ENCODE data around the gene ICOS. TPM values are rescaled to one million over a fixed set of nuclear protein-coding genes. Genes with fewer than 3 reads are reported as not detected.

ICOS gene
- total and polyA plus RNA-seq, 10 of the 15 experiments (the other 5 are each of a cell fraction or from before 2014, with no cell fraction given): 0.47 to 36.0 (median 0.87) TPM

DNA sequence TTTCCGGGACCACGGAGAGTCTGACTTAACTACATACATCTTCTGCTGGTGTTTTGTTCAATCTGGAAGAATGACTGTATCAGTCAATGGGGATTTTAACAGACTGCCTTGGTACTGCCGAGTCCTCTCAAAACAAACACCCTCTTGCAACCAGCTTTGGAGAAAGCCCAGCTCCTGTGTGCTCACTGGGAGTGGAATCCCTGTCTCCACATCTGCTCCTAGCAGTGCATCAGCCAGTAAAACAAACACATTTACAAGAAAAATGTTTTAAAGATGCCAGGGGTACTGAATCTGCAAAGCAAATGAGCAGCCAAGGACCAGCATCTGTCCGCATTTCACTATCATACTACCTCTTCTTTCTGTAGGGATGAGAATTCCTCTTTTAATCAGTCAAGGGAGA, 23.1 kb downstream of the ICOS start:
- Histone ChIP-seq H2AFZ (ENCODE audit: control insufficient read depth, low read depth, low read length) (no peak overlapping the region), H3K4me2 (ENCODE audit: control insufficient read depth, insufficient read depth) (no peak overlapping the region), H3K27me3 (replicated peaks in 1 of 2; ENCODE audit: control insufficient read depth in 2 of 2, insufficient read depth in 2 of 2, low read length in 1 of 2) (no peaks in the 10 kb centered on the region; a peak in 3 of 4 replicates), H4K20me1 (ENCODE audit: control insufficient read depth, insufficient read depth) (no peaks in the 10 kb centered on the region), H3K27ac (ENCODE audit: control insufficient read depth, insufficient read depth) (no peak overlapping the region), H3K4me3 (no peak overlapping the region), H3K9me3 (replicated peaks; ENCODE audit: control insufficient read depth, insufficient read depth, low read length) (no peaks in the 10 kb centered on the region), H3K36me3 (ENCODE audit: control insufficient read depth in 2 of 2, insufficient read depth in 2 of 2, low read length in 1 of 2) (no peaks in the 10 kb centered on the region), H3K79me2 (ENCODE audit: control insufficient read depth, insufficient read depth, low read length) (no peaks in the 10 kb centered on the region), H3K9ac (ENCODE audit: control insufficient read depth, insufficient read depth, low read length) (no peak overlapping the region), H3K4me1 (ENCODE audit: control insufficient read depth, insufficient read depth, low read length) (no peaks in the 10 kb centered on the region)
- ATAC-seq (no peak), DNase-seq (ENCODE audit: low read depth, low spot score) (no peak), FAIRE-seq (no peak)
- CTCF ChIA-PET: no interaction called here
- intact Hi-C loops (cut with micrococcal nuclease; ENCODE audit: unreplicated experiment): no loop called here
- RAD21 ChIA-PET (ENCODE audit: unreplicated experiment): no interaction called here
- no TSS peak for BruUV-seq (replicated peaks)
- POLR2A ChIA-PET: no interaction called here
- TF ChIP-seq, protein P1, sequence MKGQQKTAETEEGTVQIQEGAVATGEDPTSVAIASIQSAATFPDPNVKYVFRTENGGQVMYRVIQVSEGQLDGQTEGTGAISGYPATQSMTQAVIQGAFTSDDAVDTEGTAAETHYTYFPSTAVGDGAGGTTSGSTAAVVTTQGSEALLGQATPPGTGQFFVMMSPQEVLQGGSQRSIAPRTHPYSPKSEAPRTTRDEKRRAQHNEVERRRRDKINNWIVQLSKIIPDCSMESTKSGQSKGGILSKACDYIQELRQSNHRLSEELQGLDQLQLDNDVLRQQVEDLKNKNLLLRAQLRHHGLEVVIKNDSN (IDR thresholded peaks at IDR 0.05; ENCODE audit: borderline replicate concordance, extremely low read length, insufficient read depth, low read depth, low read length): no peak
- TF ChIP-seq, protein P2, sequence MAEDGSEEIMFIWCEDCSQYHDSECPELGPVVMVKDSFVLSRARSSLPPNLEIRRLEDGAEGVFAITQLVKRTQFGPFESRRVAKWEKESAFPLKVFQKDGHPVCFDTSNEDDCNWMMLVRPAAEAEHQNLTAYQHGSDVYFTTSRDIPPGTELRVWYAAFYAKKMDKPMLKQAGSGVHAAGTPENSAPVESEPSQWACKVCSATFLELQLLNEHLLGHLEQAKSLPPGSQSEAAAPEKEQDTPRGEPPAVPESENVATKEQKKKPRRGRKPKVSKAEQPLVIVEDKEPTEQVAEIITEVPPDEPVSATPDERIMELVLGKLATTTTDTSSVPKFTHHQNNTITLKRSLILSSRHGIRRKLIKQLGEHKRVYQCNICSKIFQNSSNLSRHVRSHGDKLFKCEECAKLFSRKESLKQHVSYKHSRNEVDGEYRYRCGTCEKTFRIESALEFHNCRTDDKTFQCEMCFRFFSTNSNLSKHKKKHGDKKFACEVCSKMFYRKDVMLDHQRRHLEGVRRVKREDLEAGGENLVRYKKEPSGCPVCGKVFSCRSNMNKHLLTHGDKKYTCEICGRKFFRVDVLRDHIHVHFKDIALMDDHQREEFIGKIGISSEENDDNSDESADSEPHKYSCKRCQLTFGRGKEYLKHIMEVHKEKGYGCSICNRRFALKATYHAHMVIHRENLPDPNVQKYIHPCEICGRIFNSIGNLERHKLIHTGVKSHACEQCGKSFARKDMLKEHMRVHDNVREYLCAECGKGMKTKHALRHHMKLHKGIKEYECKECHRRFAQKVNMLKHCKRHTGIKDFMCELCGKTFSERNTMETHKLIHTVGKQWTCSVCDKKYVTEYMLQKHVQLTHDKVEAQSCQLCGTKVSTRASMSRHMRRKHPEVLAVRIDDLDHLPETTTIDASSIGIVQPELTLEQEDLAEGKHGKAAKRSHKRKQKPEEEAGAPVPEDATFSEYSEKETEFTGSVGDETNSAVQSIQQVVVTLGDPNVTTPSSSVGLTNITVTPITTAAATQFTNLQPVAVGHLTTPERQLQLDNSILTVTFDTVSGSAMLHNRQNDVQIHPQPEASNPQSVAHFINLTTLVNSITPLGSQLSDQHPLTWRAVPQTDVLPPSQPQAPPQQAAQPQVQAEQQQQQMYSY (CRISPR knock-in tag; IDR thresholded peaks at IDR 0.05): no peak
- TF ChIP-seq RCOR1 (conservative IDR thresholded peaks at IDR 0.05; ENCODE audit: low read depth, low read length) (no peak), CHD2 (IDR thresholded peaks at IDR 0.05; ENCODE audit: borderline replicate concordance, low read depth, low read length) (no peak), YBX1 (IDR thresholded peaks at IDR 0.05) (no peak), RELA (IDR thresholded peaks at IDR 0.05; ENCODE audit: borderline replicate concordance, partially characterized antibody) (no peak), ZSCAN29 (IDR thresholded peaks at IDR 0.05) (no peak)
- in situ Hi-C loops (cut with MboI): no loop called here
- SMC1A ChIA-PET (ENCODE audit: uncharacterized antibody, unreplicated experiment): no interaction called here
- whole genome bisulfite sequencing (ENCODE audit: insufficient coverage, insufficient replicate concordance, low lambda C conversion rate, missing lambda C conversion rate): 55% methylated on average over 4 of the region's 4 CpGs

Data from GM12878 (cell line).